Vagina (tissue), 2 donors: ENCODE measurements around the gene SPINK14.

Experiments
- POLR2A ChIP-seq, 2 donors: fragments of 450-650 bp; IDR thresholded peaks; one replicate each; pipeline ENCODE4 v1.6.1; 2017; ENCODE audit warnings: antibody characterized with exemption in 2 of 2, mild to moderate bottlenecking in 2 of 2, moderate library complexity in 2 of 2
- TF ChIP-seq, protein P1 (sequence below), 3 experiments: fragments of 450-650 bp in 2 of 3; fragments of 200-600 bp in 1 of 3; sonication (generic) in 1 of 3; IDR thresholded peaks; one replicate each; pipeline ENCODE4 v1.5.1; 2017 to 2019; ENCODE audit warnings: antibody characterized with exemption in 3 of 3, mild to moderate bottlenecking in 2 of 3, moderate library complexity in 2 of 3

GRCh38 chr5:148214665-148215185, 46.4 kb downstream of the SPINK14 start:
- TF ChIP-seq, protein P1, sequence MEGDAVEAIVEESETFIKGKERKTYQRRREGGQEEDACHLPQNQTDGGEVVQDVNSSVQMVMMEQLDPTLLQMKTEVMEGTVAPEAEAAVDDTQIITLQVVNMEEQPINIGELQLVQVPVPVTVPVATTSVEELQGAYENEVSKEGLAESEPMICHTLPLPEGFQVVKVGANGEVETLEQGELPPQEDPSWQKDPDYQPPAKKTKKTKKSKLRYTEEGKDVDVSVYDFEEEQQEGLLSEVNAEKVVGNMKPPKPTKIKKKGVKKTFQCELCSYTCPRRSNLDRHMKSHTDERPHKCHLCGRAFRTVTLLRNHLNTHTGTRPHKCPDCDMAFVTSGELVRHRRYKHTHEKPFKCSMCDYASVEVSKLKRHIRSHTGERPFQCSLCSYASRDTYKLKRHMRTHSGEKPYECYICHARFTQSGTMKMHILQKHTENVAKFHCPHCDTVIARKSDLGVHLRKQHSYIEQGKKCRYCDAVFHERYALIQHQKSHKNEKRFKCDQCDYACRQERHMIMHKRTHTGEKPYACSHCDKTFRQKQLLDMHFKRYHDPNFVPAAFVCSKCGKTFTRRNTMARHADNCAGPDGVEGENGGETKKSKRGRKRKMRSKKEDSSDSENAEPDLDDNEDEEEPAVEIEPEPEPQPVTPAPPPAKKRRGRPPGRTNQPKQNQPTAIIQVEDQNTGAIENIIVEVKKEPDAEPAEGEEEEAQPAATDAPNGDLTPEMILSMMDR (IDR thresholded peaks at IDR 0.05): no peak
- TF ChIP-seq POLR2A (IDR thresholded peaks at IDR 0.05): no peak
